ENCODE data around the gene MEI1.

DNA sequence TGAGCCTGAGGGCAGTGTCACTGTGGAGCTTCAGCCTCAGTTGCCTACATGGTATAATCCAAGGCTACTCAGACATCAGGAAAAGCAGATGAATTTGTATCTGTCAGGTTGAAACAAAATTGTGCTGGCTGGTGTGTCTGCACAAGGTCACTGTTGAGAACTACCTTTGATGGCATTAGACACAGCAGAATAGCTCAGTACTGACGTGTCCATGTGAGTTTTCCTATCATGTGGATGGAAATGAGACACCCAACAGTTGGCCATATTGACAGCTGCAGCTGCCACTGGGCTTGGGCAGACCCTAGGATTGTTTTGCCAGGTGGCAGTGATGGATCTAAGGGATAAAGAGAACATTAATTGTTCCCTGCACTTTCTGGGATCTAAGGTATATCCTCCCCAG lies 116.9 kb downstream of the MEI1 start:
- TF ChIP-seq, protein P1, sequence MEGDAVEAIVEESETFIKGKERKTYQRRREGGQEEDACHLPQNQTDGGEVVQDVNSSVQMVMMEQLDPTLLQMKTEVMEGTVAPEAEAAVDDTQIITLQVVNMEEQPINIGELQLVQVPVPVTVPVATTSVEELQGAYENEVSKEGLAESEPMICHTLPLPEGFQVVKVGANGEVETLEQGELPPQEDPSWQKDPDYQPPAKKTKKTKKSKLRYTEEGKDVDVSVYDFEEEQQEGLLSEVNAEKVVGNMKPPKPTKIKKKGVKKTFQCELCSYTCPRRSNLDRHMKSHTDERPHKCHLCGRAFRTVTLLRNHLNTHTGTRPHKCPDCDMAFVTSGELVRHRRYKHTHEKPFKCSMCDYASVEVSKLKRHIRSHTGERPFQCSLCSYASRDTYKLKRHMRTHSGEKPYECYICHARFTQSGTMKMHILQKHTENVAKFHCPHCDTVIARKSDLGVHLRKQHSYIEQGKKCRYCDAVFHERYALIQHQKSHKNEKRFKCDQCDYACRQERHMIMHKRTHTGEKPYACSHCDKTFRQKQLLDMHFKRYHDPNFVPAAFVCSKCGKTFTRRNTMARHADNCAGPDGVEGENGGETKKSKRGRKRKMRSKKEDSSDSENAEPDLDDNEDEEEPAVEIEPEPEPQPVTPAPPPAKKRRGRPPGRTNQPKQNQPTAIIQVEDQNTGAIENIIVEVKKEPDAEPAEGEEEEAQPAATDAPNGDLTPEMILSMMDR (IDR thresholded peaks at IDR 0.05), result no peak
- no peak for TF ChIP-seq POLR2AphosphoS5 (IDR thresholded peaks at IDR 0.05)
- TF ChIP-seq POLR2A (IDR thresholded peaks at IDR 0.05), result no peak
- no peak for TF ChIP-seq EP300 (IDR thresholded peaks at IDR 0.05)

All from stomach (tissue), 4 donors.